ENCODE data around the gene KDM1B.

GRCh38 chr6:18261877-18262276, 106.7 kb downstream of the KDM1B start:
- no peak for TF ChIP-seq CTCF (conservative IDR thresholded peaks at IDR 0.05; ENCODE audit: low read length)
- no peak for TF ChIP-seq EZH2phosphoT487 (IDR thresholded peaks at IDR 0.05; ENCODE audit: borderline replicate concordance)
